HepG2 (cell line): Measurements from ENCODE around the gene ERICH6. TPM values are rescaled to one million over a fixed set of nuclear protein-coding genes. Genes with fewer than 3 reads are reported as not detected.
A peak's percentile ranks its signal among the peaks of the same experiment; 100 is the strongest.

ENCODE experiments used
- AHR ChIP-seq: IDR thresholded peaks from 2 replicates; pipeline ENCODE4 v1.6.1; 2018; ENCODE audit warnings: missing genetic modification reagents, missing compliant biosample characterization
- ARID2 ChIP-seq: sonication (generic); formaldehyde crosslinking; IDR thresholded peaks from 2 replicates; pipeline ENCODE4 v1.8.1; 2022; ENCODE audit warnings: mild to moderate bottlenecking, missing genetic modification reagents, borderline replicate concordance
- DR1 ChIP-seq: sonication (generic); formaldehyde crosslinking; IDR thresholded peaks from 2 replicates; pipeline ENCODE4 v1.8.0; 2021; ENCODE audit warnings: mild to moderate bottlenecking, missing genetic modification reagents, inconsistent platforms
- ETS1 ChIP-seq: sonication (generic); formaldehyde crosslinking; IDR thresholded peaks from 2 replicates; pipeline ENCODE4 v1.4.0; 2020; ENCODE audit warnings: missing genetic modification reagents
- ISL2 ChIP-seq: sonication (generic); formaldehyde crosslinking; IDR thresholded peaks from 2 replicates; pipeline ENCODE4 v1.5.0; 2020; ENCODE audit warnings: missing genetic modification reagents
- KMT2A ChIP-seq: sonication (generic); formaldehyde crosslinking; IDR thresholded peaks from 2 replicates; pipeline ENCODE4 v1.4.0; 2020; ENCODE audit warnings: missing genetic modification reagents
- MZF1 ChIP-seq: sonication (generic); formaldehyde crosslinking; IDR thresholded peaks from 2 replicates; pipeline ENCODE4 v1.8.1; 2023; ENCODE audit warnings: mild to moderate bottlenecking, missing genetic modification reagents, borderline replicate concordance
- PLSCR1 ChIP-seq: sonication (generic); formaldehyde crosslinking; IDR thresholded peaks from 2 replicates; pipeline ENCODE4 v1.5.0; 2020; ENCODE audit warnings: missing genetic modification reagents, mild to moderate bottlenecking, borderline replicate concordance
- PRPF4 ChIP-seq: fragments of 200-400 bp; formaldehyde crosslinking; IDR thresholded peaks from 2 replicates; pipeline ENCODE4 v1.6.1; 2016; ENCODE audit warnings: low read length, low read depth; ENCODE audit not compliant: poor library complexity, severe bottlenecking
- RFXANK ChIP-seq: IDR thresholded peaks from 2 replicates; pipeline ENCODE4 v1.6.1; 2016
- SAP130 ChIP-seq: IDR thresholded peaks from 2 replicates; pipeline ENCODE4 v1.6.1; 2016; ENCODE audit warnings: low read depth
- SATB2 ChIP-seq: sonication (generic); formaldehyde crosslinking; IDR thresholded peaks from 2 replicates; pipeline ENCODE4 v1.5.0; 2020; ENCODE audit warnings: missing genetic modification reagents
- TEAD3 ChIP-seq: optimal IDR thresholded peaks from 2 replicates; pipeline ENCODE3; 2016; ENCODE audit warnings: borderline replicate concordance
- ZFY ChIP-seq: sonication (generic); formaldehyde crosslinking; IDR thresholded peaks from 2 replicates; pipeline ENCODE4 v1.4.0; 2020; ENCODE audit warnings: missing genetic modification reagents
- ZKSCAN1 ChIP-seq: fragments of 150-350 bp; IDR thresholded peaks from 2 replicates; pipeline ENCODE4 v1.6.1; 2014; ENCODE audit warnings: low read length
- ZNF275 ChIP-seq: sonication (generic); formaldehyde crosslinking; IDR thresholded peaks from 2 replicates; pipeline ENCODE4 v1.8.0; 2022; ENCODE audit warnings: missing genetic modification reagents, mild to moderate bottlenecking, inconsistent platforms, borderline replicate concordance
- ZNF546 ChIP-seq: sonication (generic); formaldehyde crosslinking; conservative IDR thresholded peaks from 2 replicates; pipeline ENCODE4 v1.8.1; 2023; ENCODE audit warnings: mild to moderate bottlenecking, missing genetic modification reagents
- ZNF646 ChIP-seq: sonication (generic); formaldehyde crosslinking; IDR thresholded peaks from 2 replicates; pipeline ENCODE4 v1.9.0; 2021; ENCODE audit warnings: mild to moderate bottlenecking, missing genetic modification reagents
- ZNF652 ChIP-seq: IDR thresholded peaks from 2 replicates; pipeline ENCODE4 v1.6.1; 2016; ENCODE audit warnings: low read depth, borderline replicate concordance
- ZNF792 ChIP-seq: IDR thresholded peaks from 2 replicates; pipeline ENCODE4 v1.6.1; 2016
- polyA plus RNA-seq, 8 experiments: library from polyadenylated mRNA; depleted of rRNA in 3 of 8; stranded (reverse) in 7 of 8; unstranded in 1 of 8; fragments of >200 nt; fragmentation: Illumina TruSeq in 4 of 8; extraction: Trizol in 4 of 8; gene quantifications; 2 replicates each; pipeline versions ENCODE4 v1.2.1 to v1.2.3, GENCODE V29; 2011 to 2016; ENCODE audit warnings: low read depth in 4 of 8, missing spikeins in 1 of 8, mixed read lengths in 1 of 8; ENCODE audit not compliant: insufficient read depth in 1 of 8
- total RNA-seq, 5 experiments: library from RNA; depleted of rRNA; stranded (reverse); fragments of >200 nt; fragmentation: Illumina TruSeq; extraction: Trizol; gene quantifications; 2 replicates each; pipeline ENCODE4 v1.2.3, GENCODE V29; 2016; ENCODE audit warnings: low read depth in 1 of 5

The ERICH6 gene
- total and polyA plus RNA-seq, 2 of the 13 experiments (the other 11 are each of a cell fraction or from before 2014, with no cell fraction given) = 0.03 TPM; not detected in 1

- TF ChIP-seq TEAD3 = peak; percentile 21
- TF ChIP-seq KMT2A (CRISPR knock-in tag) = no peak
- TF ChIP-seq SAP130 (CRISPR knock-in tag) = peak; percentile 91
- TF ChIP-seq SATB2 (CRISPR knock-in tag) = no peak
- no peak for TF ChIP-seq MZF1
- TF ChIP-seq AHR (CRISPR knock-in tag) = no peak
- TF ChIP-seq ZNF646 (CRISPR knock-in tag) = no peak; the same call in 1 of the 2 replicates
- TF ChIP-seq RFXANK (CRISPR knock-in tag) = no peak
- TF ChIP-seq ISL2 (CRISPR knock-in tag) = no peak
- TF ChIP-seq ZKSCAN1 = no peak
- no peak for TF ChIP-seq ZNF275
- no peak for TF ChIP-seq ZNF546
- TF ChIP-seq PRPF4 = no peak
- TF ChIP-seq DR1 = no peak
- TF ChIP-seq ARID2 (CRISPR knock-in tag) = 0 out of 2 replicates have a peak, but pooled peaks have one; percentile 54
- no peak for TF ChIP-seq ETS1 (CRISPR knock-in tag)
- no peak for TF ChIP-seq ZNF792 (CRISPR knock-in tag)
- no peak for TF ChIP-seq ZFY
- TF ChIP-seq ZNF652 (CRISPR knock-in tag) = no peak; the same call in 1 of the 2 replicates
- TF ChIP-seq PLSCR1 = no peak
Measured at GRCh38 chr3:150737874-150738679, 34.4 kb upstream of the ERICH6 start (continued).
